NCI-H187 (cell line): ENCODE data around the gene PFDN1.

Experiments used
- DNase-seq, 2 experiments: peaks; one replicate each; lab custom pipeline; 2025; lab: John Stamatoyannopoulos, UW

The PFDN1 gene

DNA sequence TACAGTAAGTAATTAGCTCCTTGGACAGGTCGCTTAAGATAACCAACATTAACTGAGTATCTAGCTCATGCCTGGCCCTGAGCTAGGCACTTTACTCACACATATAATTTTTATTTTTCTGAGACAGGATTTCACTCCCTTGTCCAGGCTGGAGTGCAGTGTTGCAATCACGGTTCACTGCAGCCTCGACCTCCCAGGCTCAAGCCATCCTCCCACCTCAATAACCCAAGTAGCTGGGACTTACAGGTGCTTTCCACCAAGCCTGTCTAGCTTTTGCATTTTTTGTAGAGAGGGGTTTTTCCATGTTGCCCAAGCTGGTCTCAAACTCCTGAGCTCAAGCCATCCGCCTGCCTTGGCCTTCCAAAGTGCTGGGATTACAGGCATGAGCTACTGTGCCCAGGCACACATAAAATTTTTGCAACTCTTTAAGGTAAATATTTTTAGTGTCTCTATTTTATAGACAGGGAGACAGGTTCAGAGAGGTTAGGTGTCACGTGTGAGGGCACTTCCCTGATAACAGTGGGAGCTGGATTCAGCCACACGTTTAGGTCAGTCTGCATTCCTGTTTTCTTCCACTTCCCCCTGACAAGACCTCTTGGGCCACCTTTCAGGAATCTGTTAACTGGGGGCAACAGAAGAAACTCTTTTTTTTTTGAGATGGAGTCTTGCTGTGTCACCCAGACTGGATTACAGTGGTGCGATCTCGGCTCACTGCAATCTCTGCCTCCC, 25.3 kb upstream of the PFDN1 start:
- DNase-seq, result no peak

DNA sequence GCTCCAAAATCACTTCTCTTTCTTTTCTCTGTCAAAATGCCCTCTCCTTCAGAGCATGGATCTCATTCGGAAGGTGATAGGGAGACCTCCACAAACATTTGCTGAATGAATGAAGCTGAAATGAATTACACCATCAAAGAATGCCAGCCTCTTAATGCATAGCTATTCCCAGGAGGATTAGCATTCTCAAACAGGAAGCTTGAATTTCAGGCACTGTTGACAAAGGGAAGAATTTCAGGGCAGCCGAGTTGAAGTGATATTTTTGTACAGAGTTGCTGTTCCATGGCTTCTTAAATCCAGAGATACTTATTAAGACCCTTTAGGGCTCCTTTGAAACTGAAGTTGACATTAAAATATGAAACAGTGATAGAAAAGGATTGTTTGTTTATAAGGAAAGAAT, 24.7 kb upstream of the PFDN1 start:
- no peak for DNase-seq

DNA sequence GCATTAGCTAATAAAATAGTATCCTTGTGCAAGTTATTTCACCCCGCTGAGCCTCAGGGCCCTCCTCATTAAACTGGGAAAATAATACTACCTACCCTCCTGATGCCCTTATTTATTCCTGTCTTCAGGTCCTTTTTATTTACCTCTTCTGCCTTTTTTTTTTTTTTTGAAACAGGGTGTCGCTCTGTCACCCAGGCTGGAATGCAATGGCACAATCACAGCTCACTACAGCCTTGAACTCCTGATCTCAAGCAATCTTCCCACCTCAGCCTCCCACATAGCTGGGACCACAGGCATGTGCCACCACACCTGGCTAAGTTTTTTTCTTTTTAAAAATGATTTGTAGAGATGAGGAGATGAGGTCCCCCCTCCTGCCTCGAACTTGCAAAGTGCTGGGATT, 22.6 kb upstream of the PFDN1 start:
- no peak for DNase-seq

DNA sequence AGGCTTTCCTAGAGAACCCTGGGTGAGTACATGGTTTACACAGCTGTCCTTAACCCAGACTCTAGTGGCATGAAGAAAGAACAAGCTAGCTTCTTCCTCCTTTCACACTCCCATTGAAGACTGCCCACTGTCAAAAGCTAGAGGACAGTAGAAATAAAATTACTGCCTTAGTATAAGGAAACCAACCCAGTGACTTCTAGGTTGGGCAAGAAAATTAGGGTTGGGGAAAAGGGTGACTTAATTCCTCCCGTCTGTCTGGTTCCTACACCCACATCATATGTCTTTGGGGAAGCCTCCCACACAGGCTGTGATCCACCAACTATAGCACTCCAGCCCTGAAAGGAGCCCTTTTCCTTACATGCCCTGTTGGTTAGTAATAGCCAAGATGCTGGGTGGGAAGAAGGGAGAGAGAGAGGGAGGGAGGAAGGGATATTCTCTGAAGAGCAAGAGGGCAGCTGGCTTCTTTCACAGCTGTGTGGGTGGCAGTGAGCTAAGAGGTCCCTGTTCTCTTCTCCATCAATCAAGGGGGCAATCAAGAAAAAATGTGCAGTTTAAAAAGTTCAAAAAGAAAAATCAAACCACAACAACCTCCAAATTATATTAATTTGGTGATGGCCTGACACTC, 21.8 kb upstream of the PFDN1 start:
- DNase-seq, result no peak

DNA sequence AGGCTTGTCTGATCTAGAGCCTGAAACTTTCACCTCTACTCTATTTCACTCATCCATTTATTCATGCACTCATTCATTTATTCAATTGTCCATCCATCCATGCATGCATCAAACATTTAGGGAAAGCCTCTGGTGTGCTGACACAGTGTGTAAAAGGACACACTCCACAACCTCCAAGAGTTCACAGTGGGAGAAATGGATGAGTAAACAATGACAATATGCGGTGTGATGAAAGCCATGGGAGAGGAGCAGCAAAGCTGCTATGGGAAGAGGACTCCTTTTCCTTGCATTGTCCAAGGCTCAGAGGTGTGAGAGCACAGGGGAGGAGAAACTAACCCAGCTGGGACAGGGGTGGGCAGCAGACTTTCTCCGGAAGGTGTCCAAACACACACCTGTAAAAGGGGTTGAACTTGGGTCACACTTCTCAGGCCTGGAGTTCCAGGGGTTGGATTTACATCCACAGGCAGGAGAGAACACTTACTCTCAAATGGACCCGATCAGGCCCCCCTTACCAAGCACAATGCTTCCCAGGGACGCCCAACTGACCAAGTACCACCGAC, 21.2 kb upstream of the PFDN1 start:
- no peak for DNase-seq

DNA sequence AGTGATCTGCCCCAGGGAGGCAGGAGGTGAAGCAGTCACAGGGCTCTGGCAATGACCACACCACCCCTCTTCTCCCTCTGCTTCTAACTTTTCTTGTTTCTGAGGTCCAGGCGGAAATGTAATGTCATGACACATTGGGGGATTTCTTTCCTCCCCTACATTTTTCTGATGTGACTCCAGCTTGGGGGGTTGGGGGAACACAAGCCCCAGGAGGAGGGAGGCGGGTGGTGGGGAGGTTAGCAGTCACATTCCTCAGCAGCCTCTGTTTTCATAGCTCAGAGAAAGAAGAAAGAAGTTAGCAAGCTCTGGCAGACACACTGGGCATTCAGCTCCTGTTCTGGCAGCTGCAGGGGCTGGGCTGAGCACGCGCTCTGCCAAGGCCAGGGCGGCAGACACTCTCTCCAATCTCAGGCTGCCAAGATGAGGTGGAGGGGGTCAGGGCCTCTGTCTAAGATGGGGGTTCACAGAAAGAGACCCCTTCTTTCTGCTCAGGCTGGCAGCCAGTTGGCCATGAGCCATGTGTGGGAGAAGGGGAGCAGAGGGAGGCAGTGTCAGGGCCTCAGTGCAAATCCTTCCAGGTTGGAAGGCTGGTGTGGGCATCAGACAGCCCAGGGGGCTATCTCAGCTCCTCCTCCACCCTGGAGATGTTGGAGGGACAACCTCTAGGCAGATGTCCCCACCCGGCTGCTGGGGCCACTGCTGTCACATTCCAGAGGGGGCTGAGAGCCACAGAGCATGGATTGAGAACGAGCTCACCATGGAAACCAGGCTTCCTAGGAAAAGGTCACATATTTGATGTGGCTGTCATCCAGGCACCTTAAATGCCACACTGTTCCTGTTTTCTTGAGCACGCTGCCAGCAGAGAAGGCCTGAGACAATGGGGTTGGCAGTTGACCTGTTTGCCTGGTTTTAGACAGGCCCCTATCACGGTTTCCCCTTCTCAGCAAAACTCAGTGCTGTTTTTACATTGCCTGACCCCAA, 20.1 kb upstream of the PFDN1 start:
- no peak for DNase-seq

DNA sequence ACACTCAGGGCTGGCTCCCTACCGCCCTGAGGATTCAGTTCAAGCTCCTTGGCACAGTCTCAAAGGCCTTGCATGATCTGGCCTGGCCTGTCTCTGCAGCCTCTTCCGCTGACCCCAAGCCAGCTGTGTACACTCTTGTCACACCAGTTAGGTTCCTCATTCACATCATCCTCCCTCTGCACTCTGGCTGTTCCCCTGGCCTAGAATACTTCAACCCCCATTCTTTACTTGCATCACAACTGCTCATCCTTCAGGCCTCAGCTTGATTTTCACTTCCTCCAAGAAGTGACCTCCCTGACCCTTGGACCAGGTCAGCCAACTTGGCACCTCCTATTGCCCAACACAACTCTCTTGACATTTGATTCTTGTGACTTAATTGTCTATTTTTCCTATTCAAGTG, 18.9 kb upstream of the PFDN1 start:
- DNase-seq, result no peak

DNA sequence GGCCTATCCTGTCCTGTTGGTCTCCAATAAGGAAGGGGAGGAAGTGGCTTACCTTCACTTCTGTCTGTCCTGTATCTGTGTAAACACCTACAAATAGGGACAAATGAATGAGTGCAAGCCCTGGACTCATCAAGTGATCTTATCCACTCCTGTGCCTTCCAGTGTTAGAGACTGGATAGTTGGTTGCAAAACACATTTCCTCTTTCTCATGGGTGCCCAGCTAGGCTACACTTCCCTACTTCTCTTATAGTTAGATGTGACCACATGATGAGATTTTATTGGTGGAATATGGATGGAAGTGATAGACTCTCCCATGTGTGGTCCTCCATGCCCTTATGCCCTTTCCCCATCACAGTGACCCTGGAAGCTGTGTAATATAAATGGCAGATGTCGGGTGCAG, 16.9 kb upstream of the PFDN1 start:
- no peak for DNase-seq

DNA sequence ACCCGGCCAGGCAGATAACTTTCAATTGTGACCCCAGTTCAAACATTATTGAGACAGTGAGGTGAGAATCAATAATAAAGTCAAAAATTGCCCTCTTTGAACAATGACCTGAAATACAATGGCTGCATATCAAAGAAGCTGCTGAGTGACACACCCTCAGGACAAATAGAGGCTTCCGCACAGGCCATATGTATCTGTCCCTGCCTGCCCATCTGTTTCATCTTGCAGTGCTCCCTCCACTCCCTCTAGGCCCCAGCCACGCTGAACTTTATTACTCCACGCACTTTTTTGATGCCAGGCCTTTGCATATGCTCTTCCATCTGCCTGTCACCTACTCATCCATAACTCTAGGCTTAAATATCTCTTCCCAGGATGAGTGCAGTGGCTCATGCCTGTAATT, 15.9 kb upstream of the PFDN1 start:
- DNase-seq, result no peak

DNA sequence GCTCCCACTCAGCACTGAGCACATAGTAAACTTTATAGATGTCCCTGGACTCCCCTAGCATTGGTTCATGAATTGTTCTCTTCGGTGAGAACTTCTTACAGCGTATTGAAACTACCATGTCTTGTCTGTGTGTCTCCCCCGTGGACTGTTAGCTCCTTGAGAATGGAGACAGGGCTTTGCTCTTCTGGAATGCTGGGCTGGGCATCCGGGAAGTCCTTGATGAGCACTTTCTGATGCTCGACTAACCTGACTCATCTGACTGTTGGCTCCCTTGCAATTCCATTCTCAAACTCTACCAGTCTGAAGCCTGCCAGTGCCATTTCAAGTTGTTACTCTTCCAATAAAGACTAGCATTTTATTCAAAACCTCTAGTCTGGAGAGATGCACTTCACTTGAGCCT, 15.0 kb upstream of the PFDN1 start:
- DNase-seq, result no peak

DNA sequence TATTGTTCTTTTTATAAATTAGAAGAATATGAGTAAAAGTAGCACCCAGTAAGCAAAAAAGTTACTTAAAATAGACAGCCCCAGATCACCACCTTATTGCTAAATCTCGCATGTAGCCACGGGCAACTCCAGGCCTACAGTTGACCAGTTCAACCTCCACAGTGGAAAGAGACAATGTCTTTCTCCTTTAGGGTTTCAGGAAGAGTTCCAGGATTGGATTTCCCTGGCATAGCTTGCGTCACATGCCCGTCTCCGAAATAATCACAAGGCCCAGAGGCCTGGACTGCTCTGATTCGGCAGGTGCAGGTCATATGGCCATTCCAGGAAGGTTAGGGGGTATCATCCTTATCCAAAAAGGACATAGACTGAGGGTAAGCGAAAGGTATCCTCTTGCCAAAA, 9.9 kb upstream of the PFDN1 start:
- DNase-seq, result no peak

DNA sequence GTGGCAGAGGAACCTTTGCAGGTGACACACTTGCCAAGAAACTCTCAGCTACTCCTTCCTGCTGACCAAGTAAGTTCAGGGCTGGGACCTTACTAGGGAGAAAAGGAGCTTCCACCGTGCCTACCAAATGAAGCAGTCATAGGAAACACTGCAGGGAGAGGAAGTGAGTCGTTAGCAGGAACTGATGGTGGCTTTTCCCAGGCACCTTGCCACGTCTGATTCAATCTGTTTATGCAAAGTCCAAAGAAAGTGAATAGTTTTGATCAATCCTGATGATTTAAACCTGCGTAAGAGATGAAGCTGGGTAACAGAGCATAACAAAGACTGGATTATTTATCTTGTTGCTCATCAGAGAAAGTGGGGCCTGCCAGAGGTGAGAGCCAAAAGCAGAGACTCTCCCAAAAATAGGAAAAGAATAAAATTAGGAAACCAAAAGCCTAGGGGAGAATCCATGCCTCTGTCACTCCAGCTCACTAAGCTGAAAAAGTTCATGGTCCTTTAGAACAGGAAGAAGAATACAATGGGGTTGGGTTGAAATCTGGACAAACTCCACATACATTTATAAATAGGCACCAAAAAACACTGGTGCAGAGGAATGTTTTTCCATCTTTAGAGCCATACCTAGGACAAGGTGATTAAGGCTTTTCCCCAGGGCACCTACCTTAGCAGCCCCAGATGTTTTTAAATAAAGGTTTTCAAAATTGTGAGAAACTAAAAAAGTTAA, 9.3 kb upstream of the PFDN1 start:
- no peak for DNase-seq

DNA sequence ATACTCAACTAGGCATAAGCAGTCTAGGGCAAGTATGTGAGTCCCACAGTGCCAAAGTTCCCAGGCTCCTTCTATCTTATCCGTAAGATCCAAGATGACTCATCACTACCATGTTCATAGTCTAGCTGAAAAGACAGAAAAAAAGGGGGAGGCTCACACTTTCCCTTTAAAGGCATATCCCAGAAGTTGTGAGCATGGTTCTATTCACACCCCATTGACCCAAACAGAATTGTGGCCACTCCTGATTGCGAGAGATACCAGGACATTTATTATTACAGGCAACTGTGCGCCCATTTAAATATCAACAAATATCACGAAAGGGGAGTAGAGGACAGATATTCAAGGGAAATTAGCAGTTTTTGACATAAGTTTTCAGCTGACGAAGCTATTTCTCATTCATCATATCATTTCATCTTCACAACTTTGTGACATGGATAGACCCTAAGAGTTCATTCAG, 8.1 kb upstream of the PFDN1 start:
- no peak for DNase-seq

DNA sequence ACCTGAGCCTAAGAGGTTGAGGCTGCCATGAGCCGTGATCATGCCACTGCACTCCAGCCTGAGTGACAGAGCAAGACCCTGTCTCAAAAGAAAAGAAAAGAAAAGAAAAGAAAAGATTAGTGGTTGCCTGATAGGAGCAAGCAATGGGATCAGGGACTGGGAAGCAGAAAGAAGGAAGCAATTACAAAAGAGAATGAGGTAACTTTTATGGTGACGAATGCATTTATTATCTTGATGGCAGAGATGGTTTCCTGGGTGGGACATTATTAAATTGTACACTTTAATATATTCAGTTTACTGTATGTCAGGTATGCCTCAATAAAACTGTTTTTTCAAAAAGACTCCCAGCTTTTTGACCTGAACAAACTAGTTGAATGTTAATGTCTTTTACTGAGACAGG, 7.5 kb upstream of the PFDN1 start:
- DNase-seq, result no peak

DNA sequence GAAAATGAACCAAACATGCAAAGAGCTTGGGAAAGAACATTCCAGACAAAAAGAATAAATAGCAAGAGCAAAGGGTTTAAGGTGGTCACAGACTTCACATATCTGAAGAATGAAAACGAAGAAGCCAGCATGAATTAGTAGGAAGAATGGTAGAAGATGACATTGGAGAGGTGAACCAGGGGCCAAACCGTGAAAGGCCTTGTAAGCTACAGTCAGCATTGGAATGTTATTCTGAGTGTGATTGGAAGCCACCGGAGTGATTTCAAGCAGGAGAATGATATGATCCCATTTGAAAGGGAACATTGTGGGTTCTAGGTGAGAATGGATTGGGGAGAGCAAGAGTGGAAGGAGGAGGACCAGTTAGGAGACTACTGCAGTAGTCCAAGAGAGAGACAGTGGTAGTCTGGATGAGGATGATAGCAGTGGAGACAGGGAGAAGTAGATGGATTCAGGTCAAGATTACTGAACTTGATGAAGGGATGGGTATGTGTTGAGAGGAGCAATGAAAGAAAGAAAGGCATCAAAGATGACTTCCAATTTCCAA, 6.9 kb upstream of the PFDN1 start:
- DNase-seq, result no peak

DNA sequence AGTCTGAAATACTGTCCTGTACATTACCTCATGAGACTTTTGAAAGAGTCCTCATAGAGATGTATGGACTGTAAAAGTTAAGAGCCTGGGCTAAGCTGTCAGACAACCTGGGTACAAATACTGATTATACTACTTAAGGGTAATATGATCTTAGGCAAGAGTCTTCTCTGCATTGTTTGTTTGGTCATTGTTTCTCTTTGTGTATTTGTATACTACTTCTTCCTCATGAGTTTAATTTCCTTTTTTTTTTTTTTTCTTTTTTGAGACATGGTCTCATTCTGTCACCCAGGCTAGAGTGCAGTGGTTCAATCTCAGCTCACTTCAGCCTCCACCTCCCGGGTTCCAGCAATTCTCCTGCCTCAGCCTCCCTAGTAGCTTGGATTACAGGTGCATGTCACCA, 2.6 kb upstream of the PFDN1 start:
- no peak for DNase-seq

DNA sequence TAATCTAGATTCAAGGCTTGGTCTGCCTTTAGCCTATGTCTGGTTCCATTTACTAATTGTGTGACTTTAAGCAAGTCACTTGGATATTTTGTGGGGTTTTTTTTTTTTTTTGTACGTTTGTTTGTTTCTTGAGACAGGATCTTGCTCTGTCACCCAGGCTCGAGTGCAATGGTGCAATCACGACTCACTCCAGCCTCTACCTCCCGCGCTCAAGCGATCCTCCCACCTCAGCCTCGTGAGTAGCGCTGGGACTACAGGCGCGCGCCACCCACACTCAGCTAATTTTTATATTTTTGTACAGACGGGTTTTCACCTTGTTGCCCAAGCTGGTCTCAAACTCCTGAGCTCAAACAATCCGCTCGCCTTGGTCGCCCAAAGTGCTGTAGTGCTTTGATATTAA, 1.1 kb upstream of the PFDN1 start:
- no peak for DNase-seq

DNA sequence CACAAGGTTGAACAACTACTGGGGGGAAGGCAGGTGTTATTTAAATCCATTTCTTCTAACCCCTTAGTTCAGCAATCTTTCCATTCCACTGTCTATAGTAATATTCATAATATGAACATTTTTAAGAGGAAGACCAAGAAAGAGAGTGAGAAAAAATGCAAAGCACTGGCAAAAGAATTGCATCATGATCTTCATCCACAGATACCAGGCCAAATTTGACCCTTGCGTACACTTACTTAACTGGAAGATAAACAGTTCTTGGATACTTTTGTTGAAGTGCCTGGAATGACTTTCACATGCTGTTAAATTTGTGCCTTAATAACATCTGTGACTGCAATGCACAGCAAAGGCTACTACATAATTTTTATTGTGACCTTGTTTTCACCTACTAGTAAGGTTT, 1.8 kb downstream of the PFDN1 start:
- no peak for DNase-seq

DNA sequence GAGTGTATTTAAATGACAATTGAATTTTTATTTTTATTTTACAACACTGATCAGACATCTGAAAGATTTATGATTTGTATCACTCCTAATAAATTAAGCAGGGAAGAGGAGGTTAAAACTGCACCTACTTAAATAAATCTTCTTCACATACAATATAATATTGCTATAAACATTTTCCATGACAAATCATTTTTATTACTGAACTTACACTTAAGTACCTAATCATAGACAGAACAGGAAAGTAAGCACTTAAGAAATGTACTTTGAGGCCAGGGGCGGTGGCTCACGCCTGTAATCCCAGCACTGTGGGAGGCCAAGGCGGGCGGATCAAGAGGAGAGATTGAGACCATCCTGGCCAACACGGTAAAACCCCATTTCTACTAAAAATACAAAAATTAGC, 3.8 kb downstream of the PFDN1 start:
- DNase-seq, result no peak

DNA sequence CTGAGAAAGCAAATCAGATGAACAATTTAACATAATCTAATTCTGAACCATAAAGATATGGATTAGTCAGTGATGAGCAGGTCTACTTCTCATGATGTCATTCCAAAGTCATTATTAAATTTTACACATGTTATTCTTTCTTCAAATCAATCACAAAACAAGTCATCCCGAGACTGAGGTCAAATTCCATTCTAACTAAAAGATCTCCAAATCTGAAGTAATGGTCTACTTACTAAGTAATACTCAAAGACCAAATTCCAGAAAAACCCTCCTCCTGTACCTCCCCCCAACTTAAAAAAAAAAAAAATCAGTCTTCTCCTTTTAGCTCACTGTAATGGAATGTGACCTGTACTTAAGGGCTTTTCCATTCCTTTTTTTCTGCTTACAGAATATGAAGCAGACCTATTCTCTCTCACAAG, 4.7 kb downstream of the PFDN1 start:
- no peak for DNase-seq

DNA sequence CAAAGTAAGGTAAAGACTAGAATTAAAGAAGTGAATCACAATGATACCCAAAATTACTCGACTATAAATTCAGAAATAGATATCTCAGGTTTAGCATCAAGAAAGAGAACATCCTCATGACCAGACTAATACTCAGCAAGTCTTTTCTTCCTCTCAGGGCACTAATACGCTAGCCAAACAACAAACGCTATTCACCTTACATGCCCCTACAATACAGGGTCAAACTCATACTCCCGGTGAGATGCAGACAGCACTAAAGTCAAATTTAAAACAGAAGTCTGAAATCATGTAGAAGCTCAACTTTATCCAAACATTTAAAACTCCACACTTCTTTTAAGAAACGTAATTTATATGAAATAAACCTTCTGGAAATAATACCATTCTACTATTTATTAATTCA, 5.6 kb downstream of the PFDN1 start:
- no peak for DNase-seq

DNA sequence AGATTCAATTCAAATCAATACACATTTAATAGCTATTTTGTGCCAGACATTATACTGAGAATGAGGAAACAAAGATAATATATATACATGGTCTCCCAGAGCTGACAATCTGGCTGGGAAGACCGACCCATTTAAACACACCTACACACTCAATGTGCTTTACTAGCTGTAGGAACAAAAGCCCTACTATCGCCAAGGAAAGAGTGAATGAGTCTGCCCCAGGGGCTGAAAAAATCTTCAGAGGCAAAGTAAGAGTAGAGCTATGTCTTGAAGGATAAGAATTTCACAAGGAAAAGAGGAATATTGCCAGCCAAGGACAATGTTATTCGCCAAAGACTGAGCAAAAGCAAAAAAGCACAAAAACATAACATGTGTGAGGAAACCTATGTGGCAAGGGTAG, 6.6 kb downstream of the PFDN1 start:
- no peak for DNase-seq
